Stimulated activated CD8-positive, alpha-beta memory T cell treated with anti-CD3 and anti-CD28 coated beads, Interleukin-12 subunit alpha, Interleukin-12 subunit beta, amount 100 ng/mL, for 4 hours (primary cell): ENCODE data around the gene BCAS3.
"Not testable (repeated sequence)": the region's sequence is repeated elsewhere in the genome, so short reads cannot be mapped to it uniquely, and the experiment has no call there.

Experiments used
- DNase-seq: peaks from one replicate; pipeline ENCODE4 v3.0.0-alpha.2; 2020; ENCODE audit warnings: low read depth

The BCAS3 gene

GRCh38 chr17:60747069-60747808 lies 69.6 kb downstream of the BCAS3 start:
- DNase-seq: no peak

- no peak for DNase-seq
Observed at GRCh38 chr17:60748204-60748603, 70.6 kb downstream of the BCAS3 start.

GRCh38 chr17:60749050-60749449 lies 71.4 kb downstream of the BCAS3 start:
- no peak for DNase-seq

GRCh38 chr17:60749708-60750107 lies 72.1 kb downstream of the BCAS3 start:
- no peak for DNase-seq

DNA sequence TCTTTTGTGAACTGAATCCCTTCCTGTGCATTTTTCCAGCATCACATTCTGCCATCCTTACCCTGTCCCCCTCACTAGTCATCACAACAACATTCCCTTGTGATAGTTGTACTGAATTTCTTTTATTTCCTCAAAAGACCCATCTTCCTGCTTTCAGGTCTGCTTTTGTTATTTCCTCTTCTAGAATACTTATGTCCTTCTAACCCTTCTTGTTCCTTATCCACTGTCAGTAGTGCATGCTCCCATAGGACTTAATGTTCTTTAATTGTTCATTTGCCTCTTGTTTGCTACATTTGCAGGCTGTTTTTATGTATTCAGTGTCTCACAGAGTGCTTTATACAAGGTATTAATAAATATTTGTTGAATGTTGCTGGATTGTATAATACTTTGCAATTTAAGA lies 73.0 kb downstream of the BCAS3 start:
- no peak for DNase-seq

GRCh38 chr17:60751884-60752283 lies 74.2 kb downstream of the BCAS3 start:
- DNase-seq: no peak

DNA sequence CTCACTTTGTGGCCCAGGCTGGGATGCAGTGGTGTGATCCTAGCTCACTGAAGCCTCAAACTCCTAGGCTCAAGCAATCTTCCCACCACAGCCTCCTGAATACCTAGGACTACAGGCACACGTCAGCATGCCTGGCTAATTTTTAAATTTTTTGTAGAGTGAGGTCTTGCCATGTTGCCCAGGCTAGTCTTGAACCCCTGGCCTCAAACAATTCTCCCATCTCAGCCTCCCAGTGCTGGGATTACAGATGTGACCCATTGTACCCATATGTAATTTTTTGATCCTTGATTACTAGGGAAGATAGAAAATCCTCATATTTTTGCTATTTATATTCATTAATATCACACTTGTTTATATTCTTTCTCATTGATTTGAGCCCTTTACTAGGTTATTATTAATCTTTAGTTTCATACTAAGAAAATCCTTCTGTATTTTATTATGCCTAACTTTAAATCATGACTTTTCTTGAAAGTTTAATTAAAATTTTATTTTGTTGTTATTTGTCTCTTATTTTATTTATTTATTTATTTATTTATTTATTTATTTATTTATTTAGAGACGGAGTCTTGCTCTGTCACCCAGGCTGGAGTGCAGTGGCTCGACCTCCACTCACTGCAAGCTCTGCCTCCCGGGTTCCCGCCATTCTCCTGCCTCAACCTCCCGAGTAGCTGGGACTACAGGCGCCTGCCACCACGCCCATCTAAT lies 75.4 kb downstream of the BCAS3 start:
- DNase-seq: no peak

- DNase-seq: no peak
Observed at GRCh38 chr17:60754057-60754604, 76.5 kb downstream of the BCAS3 start.

DNA sequence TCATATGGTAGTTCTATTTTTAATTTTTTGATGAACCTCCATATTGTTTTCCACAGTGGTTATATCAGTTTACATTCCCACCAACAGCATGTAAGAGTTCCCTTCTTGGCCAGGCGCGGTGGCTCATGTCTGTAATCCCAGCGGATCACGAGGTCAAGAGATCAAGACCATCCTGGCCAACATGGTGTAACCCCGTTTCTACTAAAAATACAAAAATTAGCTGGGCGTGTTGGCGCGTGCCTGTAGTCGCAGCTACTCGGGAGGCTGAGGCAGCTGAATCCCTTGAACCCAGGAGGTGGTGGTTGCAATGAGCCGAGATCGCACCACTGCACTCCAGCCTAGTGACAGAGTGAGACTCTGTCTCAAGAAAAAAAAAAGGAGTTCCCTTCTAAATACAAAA lies 79.1 kb downstream of the BCAS3 start:
- not testable (repeated sequence) for DNase-seq

GRCh38 chr17:60757437-60757836 lies 79.8 kb downstream of the BCAS3 start:
- no peak for DNase-seq

DNA sequence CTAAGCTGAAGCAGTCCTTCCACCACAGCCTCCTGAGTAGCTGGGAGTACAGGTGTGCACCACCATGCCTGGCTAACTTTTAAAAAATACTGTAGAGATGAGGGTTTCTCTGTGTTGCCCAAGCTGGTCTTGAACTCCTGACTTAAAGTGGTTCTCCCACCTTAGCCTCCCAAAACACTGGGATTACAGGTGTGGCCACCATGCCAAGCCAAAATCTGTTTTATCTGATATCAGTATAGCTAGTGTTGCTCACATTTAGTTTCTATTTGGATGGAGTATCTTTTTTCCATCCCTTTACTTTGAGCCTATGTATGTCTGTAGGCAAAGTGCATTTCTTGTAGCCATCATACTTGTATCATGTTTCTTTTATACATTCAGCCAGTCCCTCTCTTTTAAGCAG lies 82.1 kb downstream of the BCAS3 start:
- no peak for DNase-seq

- DNase-seq: not testable (repeated sequence)
Observed at GRCh38 chr17:60761301-60761700, 83.7 kb downstream of the BCAS3 start.

- no peak for DNase-seq
Observed at GRCh38 chr17:60766778-60767190, 89.1 kb downstream of the BCAS3 start.

DNA sequence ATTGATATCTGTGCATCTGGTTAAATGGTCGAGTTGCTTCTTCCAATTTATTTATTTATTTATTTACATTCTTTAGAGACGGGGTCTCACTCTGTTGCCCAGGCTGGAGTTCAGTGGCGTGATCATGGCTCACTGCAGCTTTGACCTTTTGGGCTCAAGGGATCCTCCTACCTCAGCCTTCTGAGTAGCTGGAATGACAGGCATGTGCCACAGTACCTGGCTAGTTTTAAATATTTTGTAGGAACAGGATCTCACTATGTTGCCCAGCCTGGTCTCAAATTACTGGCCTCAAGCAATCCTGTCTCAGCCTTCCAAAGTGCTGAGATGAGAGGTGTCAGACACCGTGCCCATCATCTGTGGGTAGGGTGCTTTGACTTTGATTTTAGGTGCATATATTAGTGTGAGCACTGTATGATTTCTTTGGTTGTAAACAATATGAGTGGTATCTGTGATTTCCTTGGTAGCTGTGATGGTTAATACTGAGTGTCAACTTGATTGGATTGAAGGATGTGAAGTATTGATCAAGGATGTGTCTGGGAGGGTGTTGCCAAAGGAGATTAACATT lies 90.2 kb downstream of the BCAS3 start:
- DNase-seq: no peak

GRCh38 chr17:60769327-60769726 lies 91.7 kb downstream of the BCAS3 start:
- DNase-seq: no peak

- DNase-seq: no peak
Observed at GRCh38 chr17:60770946-60771422, 93.3 kb downstream of the BCAS3 start.

- DNase-seq: not testable (repeated sequence)
Observed at GRCh38 chr17:60771621-60772020, 94.0 kb downstream of the BCAS3 start.

DNA sequence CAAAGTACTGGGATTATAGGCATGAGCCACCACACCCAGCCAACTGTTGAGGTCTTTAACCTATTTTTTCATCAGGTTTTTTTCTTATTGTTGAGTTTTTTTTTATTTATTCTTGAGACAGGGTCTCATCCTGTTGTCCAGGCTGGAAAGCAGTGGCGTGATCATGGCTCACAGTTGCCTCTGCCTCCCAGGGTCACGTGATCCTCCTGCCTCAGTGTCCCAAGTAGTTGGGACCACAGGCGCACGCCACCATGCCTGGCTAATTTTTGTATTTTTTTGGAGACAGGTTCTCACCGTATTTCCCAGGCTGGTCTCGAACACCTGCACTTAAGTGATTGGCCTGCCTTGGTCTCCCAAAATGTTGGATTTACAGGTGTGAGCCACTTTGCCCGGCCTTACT lies 95.9 kb downstream of the BCAS3 start:
- DNase-seq: no peak

DNA sequence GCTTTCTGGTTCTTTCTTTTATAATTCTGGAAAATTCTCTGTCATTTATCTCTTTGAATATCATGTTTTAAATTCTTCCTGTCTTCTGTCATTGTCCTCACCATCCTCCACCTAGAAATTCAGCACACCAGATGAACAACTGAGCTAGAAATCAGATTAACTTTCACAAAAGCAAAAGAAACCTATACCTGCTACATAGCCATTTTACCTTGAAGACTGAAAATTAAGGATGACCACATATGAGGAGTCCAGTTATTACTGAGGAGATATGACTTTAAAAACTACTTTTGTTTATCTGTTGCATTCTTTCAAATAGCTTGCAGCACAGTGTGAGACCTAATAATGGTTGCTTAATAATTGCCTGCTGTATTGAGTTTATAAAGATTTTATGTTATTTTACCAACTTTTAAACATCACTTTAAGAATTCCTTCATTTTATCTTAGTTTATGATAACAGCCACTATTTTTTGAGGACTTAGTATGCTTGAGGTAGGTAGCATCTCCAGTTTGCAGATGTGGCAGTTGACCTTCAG lies 104.3 kb downstream of the BCAS3 start:
- no peak for DNase-seq

GRCh38 chr17:60782742-60783141 lies 105.1 kb downstream of the BCAS3 start:
- DNase-seq: no peak

DNA sequence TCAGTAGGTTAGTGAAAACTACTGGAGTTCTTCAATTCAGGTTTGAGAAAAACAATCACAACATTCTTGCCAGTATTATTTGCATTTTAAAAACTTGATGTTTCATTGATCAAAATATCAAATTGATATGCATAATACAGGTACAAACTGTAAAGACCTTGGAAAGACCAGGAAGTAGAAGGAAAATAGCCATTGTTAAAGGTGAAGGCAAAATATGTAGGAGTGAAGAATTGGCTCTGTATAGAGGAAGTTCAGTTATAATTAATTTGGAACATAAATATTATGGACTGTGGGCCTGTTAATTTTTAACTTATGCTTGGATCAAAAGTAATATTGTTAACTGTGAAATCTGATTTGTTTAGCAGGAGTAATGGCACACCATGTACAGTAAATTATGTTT lies 112.6 kb downstream of the BCAS3 start:
- no peak for DNase-seq

DNA sequence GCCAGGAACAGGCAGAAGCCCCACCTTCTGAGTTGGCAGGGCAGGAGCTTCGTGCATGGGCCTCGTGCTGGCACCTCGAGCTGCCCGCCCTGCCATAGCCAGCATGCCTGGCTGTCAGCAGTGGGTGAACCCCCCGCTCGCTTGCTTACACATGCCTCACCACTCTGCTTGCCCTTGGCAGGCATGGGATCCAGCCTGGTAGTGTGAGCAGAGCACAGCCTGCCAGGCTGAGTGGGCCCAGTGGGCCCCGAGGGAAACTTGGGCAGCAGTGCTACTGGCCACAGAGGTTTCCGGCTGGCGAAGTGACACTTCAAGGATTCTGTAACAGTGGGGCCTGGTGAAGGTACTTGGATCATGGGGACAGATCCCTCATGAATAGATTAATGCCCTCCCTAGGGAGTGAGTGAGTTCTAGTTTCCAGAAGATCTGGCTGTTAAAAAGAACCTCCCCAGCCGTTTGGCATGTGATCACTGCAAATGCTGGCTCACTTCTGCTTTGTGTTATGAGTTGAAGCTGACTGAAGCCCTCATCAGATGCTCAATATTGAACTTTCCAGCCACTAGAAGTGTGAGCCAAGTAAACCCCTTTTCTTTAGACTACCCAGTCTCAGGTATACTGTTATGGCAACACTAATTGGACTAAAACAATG lies 114.7 kb downstream of the BCAS3 start:
- DNase-seq: no peak
